Prostate gland (tissue), 2 donors: Measurements from ENCODE around the gene ARHGAP45.

Source experiments
- POLR2A ChIP-seq: fragments of 450-650 bp; IDR thresholded peaks from one replicate; pipeline ENCODE4 v1.6.1; 2016; ENCODE audit warnings: antibody characterized with exemption, mild to moderate bottlenecking
- TF ChIP-seq, protein P1 (sequence below), 4 experiments: fragments of 200-600 bp in 2 of 4; fragments of 450-650 bp in 2 of 4; sonication (generic) in 2 of 4; IDR thresholded peaks; 1 replicate in 3 of 4; 2 replicates in 1 of 4; pipeline ENCODE4 v1.5.1; 2016 to 2019; ENCODE audit warnings: antibody characterized with exemption in 4 of 4, mild to moderate bottlenecking in 2 of 4, moderate library complexity in 2 of 4

DNA sequence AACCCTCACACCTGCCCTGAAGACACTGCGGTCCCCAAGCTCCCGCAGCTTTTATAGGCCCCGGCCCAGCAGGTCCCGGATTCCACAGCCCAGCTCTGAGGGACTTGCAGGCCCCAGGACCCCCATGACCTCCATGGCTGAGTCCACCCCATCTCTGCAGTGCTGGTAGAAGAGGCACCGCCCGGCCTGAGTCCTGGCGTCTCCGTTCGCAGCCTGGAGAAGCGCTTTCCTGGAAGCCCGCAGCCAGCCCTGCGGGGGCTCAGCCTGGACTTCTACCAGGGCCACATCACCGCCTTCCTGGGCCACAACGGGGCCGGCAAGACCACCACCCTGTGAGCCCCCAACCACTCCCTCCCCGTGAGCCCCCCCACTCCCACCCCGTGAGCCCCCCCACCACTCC is 17.9 kb upstream of the ARHGAP45 start:
- TF ChIP-seq, protein P1, sequence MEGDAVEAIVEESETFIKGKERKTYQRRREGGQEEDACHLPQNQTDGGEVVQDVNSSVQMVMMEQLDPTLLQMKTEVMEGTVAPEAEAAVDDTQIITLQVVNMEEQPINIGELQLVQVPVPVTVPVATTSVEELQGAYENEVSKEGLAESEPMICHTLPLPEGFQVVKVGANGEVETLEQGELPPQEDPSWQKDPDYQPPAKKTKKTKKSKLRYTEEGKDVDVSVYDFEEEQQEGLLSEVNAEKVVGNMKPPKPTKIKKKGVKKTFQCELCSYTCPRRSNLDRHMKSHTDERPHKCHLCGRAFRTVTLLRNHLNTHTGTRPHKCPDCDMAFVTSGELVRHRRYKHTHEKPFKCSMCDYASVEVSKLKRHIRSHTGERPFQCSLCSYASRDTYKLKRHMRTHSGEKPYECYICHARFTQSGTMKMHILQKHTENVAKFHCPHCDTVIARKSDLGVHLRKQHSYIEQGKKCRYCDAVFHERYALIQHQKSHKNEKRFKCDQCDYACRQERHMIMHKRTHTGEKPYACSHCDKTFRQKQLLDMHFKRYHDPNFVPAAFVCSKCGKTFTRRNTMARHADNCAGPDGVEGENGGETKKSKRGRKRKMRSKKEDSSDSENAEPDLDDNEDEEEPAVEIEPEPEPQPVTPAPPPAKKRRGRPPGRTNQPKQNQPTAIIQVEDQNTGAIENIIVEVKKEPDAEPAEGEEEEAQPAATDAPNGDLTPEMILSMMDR (IDR thresholded peaks at IDR 0.05), result no peak
- no peak for TF ChIP-seq POLR2A
